WTC11 (cell line): ENCODE measurements around the gene ADGRV1. TPM values are rescaled to one million over a fixed set of nuclear protein-coding genes. Genes with fewer than 3 reads are reported as not detected.

ENCODE experiments used
- ATAC-seq: fragments of 200-7000 bp; cut with Tn5 transposase; 2 replicates; pipeline ENCODE4 v1.10.0; 2021; ENCODE audit warnings: mild to moderate bottlenecking, moderate library complexity
- CTCF ChIA-PET: fragments of 300-600 bp; sonication (Branson Sonifier 250); formaldehyde crosslinking; loops from one replicate; lab custom pipeline; 2021; ENCODE audit warnings: antibody characterized with exemption; lab: Charles Lee
- POLR2A ChIA-PET: fragments of 350-600 bp; sonication (Branson Sonifier 250); formaldehyde crosslinking; loops from one replicate; lab custom pipeline; 2021; ENCODE audit warnings: antibody characterized with exemption; lab: Charles Lee
- DNase-seq: peaks from one replicate; pipeline ENCODE4 v3.0.0; 2021; ENCODE audit warnings: low spot score
- H3K27ac Mint-ChIP-seq: 2 replicates; pipeline ENCODE4 v1.8.0; 2021; ENCODE audit warnings: mixed read lengths
- H3K27me3 Mint-ChIP-seq: 2 replicates; pipeline ENCODE4 v1.8.0; 2021; ENCODE audit warnings: low read depth, mild to moderate bottlenecking, moderate library complexity, mixed read lengths
- H3K36me3 Mint-ChIP-seq: 2 replicates; pipeline ENCODE4 v1.8.0; 2021; ENCODE audit warnings: mixed read lengths
- H3K4me1 Mint-ChIP-seq: 2 replicates; pipeline ENCODE4 v1.8.0; 2022; ENCODE audit warnings: mixed read lengths
- H3K4me3 Mint-ChIP-seq: 2 replicates; pipeline ENCODE4 v1.8.0; 2021; ENCODE audit warnings: mild to moderate bottlenecking, moderate library complexity, mixed read lengths
- H3K9me3 Mint-ChIP-seq: 2 replicates; pipeline ENCODE4 v1.8.0; 2021; ENCODE audit warnings: mixed read lengths
- ARID4B ChIP-seq: sonication (generic); formaldehyde crosslinking; IDR thresholded peaks from 2 replicates; pipeline ENCODE4 v1.8.0; 2023; ENCODE audit warnings: missing genetic modification reagents, mild to moderate bottlenecking, borderline replicate concordance
- ATF1 ChIP-seq: sonication (generic); formaldehyde crosslinking; IDR thresholded peaks from 2 replicates; pipeline ENCODE4 v1.8.1; 2023; ENCODE audit warnings: mild to moderate bottlenecking, moderate library complexity, missing genetic modification reagents
- ATF2 ChIP-seq: sonication (generic); formaldehyde crosslinking; IDR thresholded peaks from 2 replicates; pipeline ENCODE4 v1.8.1; 2022; ENCODE audit warnings: low read depth, missing genetic modification reagents, borderline replicate concordance
- ATF3 ChIP-seq: sonication (generic); formaldehyde crosslinking; conservative IDR thresholded peaks from 2 replicates; pipeline ENCODE4 v1.8.1; 2022; ENCODE audit warnings: mild to moderate bottlenecking, missing genetic modification reagents
- FOXP1 ChIP-seq: sonication (generic); formaldehyde crosslinking; IDR thresholded peaks from 2 replicates; pipeline ENCODE4 v1.8.0; 2022; ENCODE audit warnings: missing genetic modification reagents, mild to moderate bottlenecking, moderate library complexity, borderline replicate concordance
- FOXP4 ChIP-seq: sonication (generic); formaldehyde crosslinking; IDR thresholded peaks from 2 replicates; pipeline ENCODE4 v1.8.0; 2022; ENCODE audit warnings: mild to moderate bottlenecking, missing genetic modification reagents
- IRF2 ChIP-seq: sonication (generic); formaldehyde crosslinking; IDR thresholded peaks from 2 replicates; pipeline ENCODE4 v1.8.0; 2022; ENCODE audit warnings: low read depth, missing genetic modification reagents, borderline replicate concordance
- KAT7 ChIP-seq: sonication (generic); formaldehyde crosslinking; IDR thresholded peaks from 2 replicates; pipeline ENCODE4 v1.8.1; 2023; ENCODE audit warnings: missing genetic modification reagents, mild to moderate bottlenecking, borderline replicate concordance
- MAX ChIP-seq: sonication (generic); formaldehyde crosslinking; IDR thresholded peaks from 2 replicates; pipeline ENCODE4 v1.8.0; 2022; ENCODE audit warnings: mild to moderate bottlenecking, missing genetic modification reagents
- MXD4 ChIP-seq: fragments of 250-450 bp; sonication (Bioruptor Pico); IDR thresholded peaks from 2 replicates; pipeline ENCODE4 v1.8.0; 2021; ENCODE audit warnings: mild to moderate bottlenecking, moderate library complexity, borderline replicate concordance
- NFATC4 ChIP-seq: fragments of 250-450 bp; sonication (Bioruptor Pico); IDR thresholded peaks from 2 replicates; pipeline ENCODE4 v1.9.0; 2021; ENCODE audit warnings: mild to moderate bottlenecking
- NR2C2 ChIP-seq: sonication (generic); formaldehyde crosslinking; IDR thresholded peaks from 2 replicates; pipeline ENCODE4 v1.8.0; 2022; ENCODE audit warnings: mild to moderate bottlenecking, missing genetic modification reagents
- OVOL2 ChIP-seq: fragments of 250-450 bp; sonication (Bioruptor Pico); IDR thresholded peaks from 2 replicates; pipeline ENCODE4 v1.9.0; 2021; ENCODE audit warnings: mild to moderate bottlenecking, borderline replicate concordance
- PRRX2 ChIP-seq: fragments of 250-450 bp; sonication (Bioruptor Pico); IDR thresholded peaks from 2 replicates; pipeline ENCODE4 v1.8.0; 2021; ENCODE audit warnings: mild to moderate bottlenecking
- SP1 ChIP-seq: sonication (generic); formaldehyde crosslinking; conservative IDR thresholded peaks from 2 replicates; pipeline ENCODE4 v1.8.1; 2022; ENCODE audit warnings: missing genetic modification reagents
- TCF7 ChIP-seq: sonication (generic); formaldehyde crosslinking; IDR thresholded peaks from 2 replicates; pipeline ENCODE4 v1.8.0; 2022; ENCODE audit warnings: mild to moderate bottlenecking, low read depth, missing genetic modification reagents, moderate library complexity
- ZBTB43 ChIP-seq: sonication (generic); formaldehyde crosslinking; IDR thresholded peaks from 2 replicates; pipeline ENCODE4 v1.8.1; 2023; ENCODE audit warnings: mild to moderate bottlenecking, missing genetic modification reagents
- ZNF121 ChIP-seq: sonication (generic); formaldehyde crosslinking; IDR thresholded peaks from 2 replicates; pipeline ENCODE4 v1.8.0; 2023; ENCODE audit warnings: missing genetic modification reagents
- ZNF232 ChIP-seq: sonication (generic); formaldehyde crosslinking; IDR thresholded peaks from 2 replicates; pipeline ENCODE4 v1.8.0; 2022; ENCODE audit warnings: mild to moderate bottlenecking, missing genetic modification reagents
- total RNA-seq: library from RNA; stranded (reverse); gene quantifications from 3 replicates; pipeline ENCODE4 v1.2.3, GENCODE V29; 2021

ADGRV1 gene
- total RNA-seq, 1 experiment from 2014 or later: 74.5 TPM

- TF ChIP-seq NFATC4 (CRISPR knock-in tag) (no peak), ATF1 (no peak)
These were observed 326.7 kb downstream of the ADGRV1 start (continued) for GRCh38 chr5:90885180-90885868.

- Mint-ChIP-seq H3K27ac (no peak overlapping the region), H3K4me1 (peaks cover 39% of the 10 kb centered on the region), H3K36me3 (no peaks in the 10 kb centered on the region), H3K4me3 (no peak overlapping the region), H3K27me3 (no peaks in the 10 kb centered on the region), H3K9me3 (no peaks in the 10 kb centered on the region)
- ATAC-seq: no peak
- POLR2A ChIA-PET: no interaction called here
- no peak for TF ChIP-seq NFATC4 (CRISPR knock-in tag)
- DNase-seq: no peak
- CTCF ChIA-PET: interaction anchor here (2.0 kb wide), 1 partner anchor 21 kb away, joined by 8 read pairs; no protein-coding TSS in a partner anchor
These were observed 327.8 kb downstream of the ADGRV1 start for GRCh38 chr5:90886381-90886780.

GRCh38 chr5:90888511-90889324 is 330.1 kb downstream of the ADGRV1 start:
- H3K27ac Mint-ChIP-seq: no peak overlapping the region
- no peaks in the 10 kb centered on the region for H3K9me3 Mint-ChIP-seq
- H3K27me3 Mint-ChIP-seq: no peaks in the 10 kb centered on the region
- TF ChIP-seq ATF2 (CRISPR knock-in tag) (no peak), ZNF232 (CRISPR knock-in tag) (no peak), ATF3 (CRISPR knock-in tag) (no peak), MAX (CRISPR knock-in tag) (no peak), FOXP4 (no peak), TCF7 (CRISPR knock-in tag) (no peak), SP1 (CRISPR knock-in tag) (no peak), ZNF121 (CRISPR knock-in tag) (no peak), ZBTB43 (CRISPR knock-in tag) (no peak), PRRX2 (CRISPR knock-in tag) (no peak), FOXP1 (no peak), IRF2 (CRISPR knock-in tag) (no peak)
- no peak overlapping the region for H3K4me3 Mint-ChIP-seq
- no peaks in the 10 kb centered on the region for H3K36me3 Mint-ChIP-seq
- ChIA-PET CTCF (no interaction called here), POLR2A (no interaction called here)
- ATAC-seq: no peak
- H3K4me1 Mint-ChIP-seq: peaks cover 18% of the 10 kb centered on the region
- no peak for DNase-seq

- H3K9me3 Mint-ChIP-seq: no peaks in the 10 kb centered on the region
- CTCF ChIA-PET: no interaction called here
- H3K27ac Mint-ChIP-seq: no peak overlapping the region
- H3K4me3 Mint-ChIP-seq: no peak overlapping the region
- H3K4me1 Mint-ChIP-seq: peaks cover 13% of the 10 kb centered on the region
- ATAC-seq (peak; percentile 56), DNase-seq (no peak)
- H3K27me3 Mint-ChIP-seq: no peaks in the 10 kb centered on the region
- no peaks in the 10 kb centered on the region for H3K36me3 Mint-ChIP-seq
- POLR2A ChIA-PET: no interaction called here
- TF ChIP-seq FOXP1 (no peak), MXD4 (CRISPR knock-in tag) (no peak), KAT7 (no peak), ARID4B (CRISPR knock-in tag) (no peak), OVOL2 (CRISPR knock-in tag) (no peak), NR2C2 (CRISPR knock-in tag) (no peak)
These were observed 330.7 kb downstream of the ADGRV1 start for GRCh38 chr5:90889325-90889600.
